M059J (cell line): Measurements from ENCODE around the gene EMC8. TPM values are rescaled to one million over a fixed set of nuclear protein-coding genes. Genes with fewer than 3 reads are reported as not detected.

Experiments used
- DNase-seq: peaks from one replicate; pipeline ENCODE4 v3.0.0-alpha.2; 2012; ENCODE audit warnings: low read depth
- total RNA-seq: library from RNA; depleted of rRNA; stranded (reverse); fragments of >200 nt; shearing (Covaris generic); gene quantifications from 2 replicates; pipeline ENCODE4 v1.2.3, GENCODE V29; 2014

EMC8 gene
- total RNA-seq, 1 experiment from 2014 or later, result 58.2 TPM

- no peak for DNase-seq
Measured at GRCh38 chr16:85784813-85785212, 14.5 kb downstream of the EMC8 start.

DNA sequence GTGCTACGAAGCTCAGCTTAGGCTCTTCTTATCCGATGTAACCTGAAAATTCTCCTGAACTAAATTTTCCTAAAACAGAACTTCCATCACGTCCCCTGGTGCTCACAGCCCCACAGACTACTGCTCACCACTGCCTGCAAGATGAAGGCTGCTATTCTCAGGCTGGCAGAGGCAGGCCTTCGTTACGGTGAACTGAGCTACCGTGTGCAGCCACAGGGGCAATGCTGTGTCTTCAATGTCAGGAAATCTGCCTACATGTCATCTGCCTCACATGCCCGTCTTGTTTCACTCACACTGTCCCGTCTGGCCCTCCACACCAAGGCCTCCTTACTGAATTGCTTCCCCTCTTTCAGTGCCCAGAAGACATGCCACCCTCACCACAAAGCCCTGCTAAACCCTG is 15.9 kb downstream of the EMC8 start:
- no peak for DNase-seq

DNA sequence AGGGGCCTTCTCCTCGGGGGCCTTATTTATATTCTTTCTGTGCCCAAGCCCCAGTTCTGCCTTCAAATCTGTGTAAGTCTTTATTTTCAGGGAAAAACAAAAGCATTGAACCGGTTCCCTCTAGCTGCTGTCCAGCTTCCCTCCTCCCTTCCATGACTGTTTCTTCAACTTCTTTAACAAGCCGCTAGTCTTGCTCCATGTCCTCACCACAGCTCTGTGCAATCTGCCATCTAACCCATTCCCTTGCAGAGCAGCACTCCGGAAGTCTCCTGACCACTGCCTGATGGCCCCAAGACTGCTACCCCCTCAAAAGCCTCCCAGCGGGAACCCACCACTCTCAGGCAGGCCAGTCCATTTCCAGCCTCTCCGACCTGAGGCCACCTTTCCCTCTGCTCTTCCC is 16.9 kb downstream of the EMC8 start:
- DNase-seq, result peak; percentile 32

- DNase-seq, result peak; percentile 66
Measured at GRCh38 chr16:85781695-85782370, 17.5 kb downstream of the EMC8 start.

DNA sequence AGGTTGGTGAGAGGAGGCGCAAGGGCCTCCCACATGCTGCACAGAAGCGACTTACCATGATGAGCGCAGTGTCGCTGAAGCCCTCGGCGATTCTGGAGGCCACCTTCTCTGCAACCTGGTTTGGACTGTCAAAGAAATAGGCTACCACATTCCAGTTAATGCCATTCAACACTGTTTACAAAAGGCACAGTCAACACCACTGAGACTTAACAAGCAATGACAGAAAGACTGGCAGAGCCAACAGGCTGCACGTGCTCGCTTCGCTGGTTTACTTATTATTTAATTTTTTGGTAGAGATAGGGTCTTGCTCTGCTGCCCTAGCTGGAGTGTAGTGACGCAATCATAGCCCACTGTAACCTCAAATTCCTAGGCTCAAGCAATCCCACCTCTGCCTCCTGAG is 18.2 kb downstream of the EMC8 start:
- DNase-seq, result no peak

DNA sequence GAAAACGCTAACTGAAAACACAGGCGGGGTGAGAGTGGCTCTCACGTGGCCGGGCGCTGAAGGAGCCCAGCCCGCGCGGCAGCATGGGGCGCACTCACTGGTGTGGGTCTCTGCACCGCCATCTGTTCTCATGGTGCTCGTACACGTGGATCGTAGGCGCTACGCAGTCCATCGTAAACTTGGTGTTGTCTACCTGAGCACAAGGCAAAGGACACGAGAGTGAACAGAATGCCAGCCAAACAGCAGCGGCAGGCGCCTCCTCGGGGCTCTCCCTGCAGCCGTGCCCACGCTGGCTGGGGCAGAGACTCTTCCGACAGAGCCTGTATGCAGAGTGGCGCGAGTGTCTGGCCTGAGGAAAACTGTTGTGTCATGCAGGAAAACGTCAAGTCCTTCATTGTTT is 19.1 kb downstream of the EMC8 start:
- no peak for DNase-seq

- DNase-seq, result no peak
Measured at GRCh38 chr16:85778873-85779272, 20.5 kb downstream of the EMC8 start.

- DNase-seq, result peak; percentile 94
Measured at GRCh38 chr16:85777583-85778310, 21.6 kb downstream of the EMC8 start.

GRCh38 chr16:85774811-85775210 is 24.5 kb downstream of the EMC8 start:
- no peak for DNase-seq

DNA sequence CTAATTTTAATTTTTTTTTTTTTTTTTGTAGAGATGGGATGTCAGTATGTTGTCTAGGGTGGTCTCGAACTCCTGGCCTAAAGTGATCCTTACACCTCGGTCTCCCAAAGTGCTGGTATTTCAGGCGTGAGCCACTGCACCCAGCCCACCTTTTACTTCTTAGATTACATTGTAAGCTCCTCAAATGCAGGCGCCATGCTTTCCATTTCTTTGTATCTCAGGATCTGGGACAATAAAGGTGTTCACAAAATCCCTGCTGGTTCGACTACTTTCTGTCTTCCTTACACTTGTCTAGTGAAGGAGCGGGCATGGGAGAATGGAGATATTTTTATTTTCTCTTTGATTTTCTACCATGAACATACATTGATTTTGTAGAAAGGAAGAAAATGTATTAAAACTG is 25.2 kb downstream of the EMC8 start:
- no peak for DNase-seq

DNA sequence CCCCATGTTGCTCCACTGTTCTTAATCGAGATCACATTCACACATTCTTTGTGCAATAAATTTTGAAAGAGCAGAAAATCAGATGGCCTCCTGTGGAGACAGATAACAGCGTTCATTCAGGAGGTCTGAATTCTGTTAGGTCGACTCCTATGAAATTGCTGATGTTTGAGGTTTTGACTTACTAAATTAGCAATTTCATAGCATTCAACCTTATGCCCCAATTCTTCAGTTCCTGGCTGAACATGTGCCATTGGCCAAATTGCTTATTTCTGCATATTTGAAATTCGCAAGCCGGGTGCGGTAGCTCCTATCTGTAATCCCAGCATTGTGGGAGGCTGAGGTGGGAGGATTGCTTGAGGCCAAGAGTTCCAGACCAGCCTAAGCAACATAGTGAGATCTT is 26.3 kb downstream of the EMC8 start:
- no peak for DNase-seq

DNA sequence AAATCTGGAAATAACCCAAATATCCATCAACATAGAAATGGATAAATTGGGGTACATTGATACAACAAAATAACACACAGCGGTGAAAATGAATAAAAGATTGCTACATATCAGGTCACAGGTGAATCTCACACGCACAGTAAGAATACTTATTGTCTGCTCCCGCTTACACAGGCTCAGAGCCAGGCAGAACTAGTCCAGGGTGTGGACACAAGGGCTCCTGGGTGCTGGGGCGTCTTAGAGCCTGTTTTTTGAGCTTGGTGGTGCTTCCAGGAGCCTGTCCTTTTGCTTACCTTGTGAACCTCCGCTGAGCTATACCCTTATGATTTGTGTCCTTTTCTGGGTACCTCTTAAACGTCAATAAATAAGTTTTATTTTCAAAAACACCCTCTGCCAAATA is 28.6 kb downstream of the EMC8 start:
- DNase-seq, result no peak

DNA sequence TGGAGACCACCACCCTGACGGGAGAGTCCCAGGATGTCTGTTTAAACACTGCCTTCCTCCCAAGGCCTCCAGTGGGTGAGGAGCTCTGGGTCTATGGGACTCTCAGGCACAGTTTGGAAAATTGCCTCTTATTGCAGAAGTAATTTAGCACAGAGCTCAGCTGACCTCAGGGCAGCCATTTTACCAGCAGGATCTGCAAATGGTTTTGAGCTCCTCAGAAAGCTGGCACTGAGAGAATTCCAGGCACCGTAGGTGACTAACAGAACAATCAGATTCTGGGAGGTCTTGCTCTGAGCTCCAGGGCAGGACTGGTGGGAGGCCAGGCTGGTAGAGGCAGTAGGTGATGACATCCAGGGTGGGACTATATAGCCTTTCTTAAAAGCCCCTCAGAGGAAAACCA is 31.1 kb downstream of the EMC8 start:
- no peak for DNase-seq

DNA sequence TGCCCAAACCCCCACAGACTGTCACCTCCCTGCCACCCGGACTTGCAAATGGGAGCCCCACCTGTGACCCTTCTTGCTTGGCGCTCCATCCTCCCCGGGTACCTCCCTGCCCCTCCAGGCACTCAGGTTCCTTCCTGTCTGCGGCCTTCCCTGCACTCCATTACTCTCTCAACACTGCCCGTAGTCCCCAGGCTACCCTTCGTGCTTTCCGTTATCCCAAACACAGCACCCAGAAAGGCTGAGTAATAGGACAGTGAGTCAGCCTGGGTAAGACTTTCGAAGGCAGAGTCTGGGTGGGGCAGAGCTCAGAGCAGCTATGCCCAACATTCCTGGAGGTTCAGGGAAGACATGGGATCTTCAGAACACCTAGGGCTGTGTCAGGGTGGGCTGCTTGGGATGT is 31.8 kb downstream of the EMC8 start:
- DNase-seq, result peak; percentile 95

DNA sequence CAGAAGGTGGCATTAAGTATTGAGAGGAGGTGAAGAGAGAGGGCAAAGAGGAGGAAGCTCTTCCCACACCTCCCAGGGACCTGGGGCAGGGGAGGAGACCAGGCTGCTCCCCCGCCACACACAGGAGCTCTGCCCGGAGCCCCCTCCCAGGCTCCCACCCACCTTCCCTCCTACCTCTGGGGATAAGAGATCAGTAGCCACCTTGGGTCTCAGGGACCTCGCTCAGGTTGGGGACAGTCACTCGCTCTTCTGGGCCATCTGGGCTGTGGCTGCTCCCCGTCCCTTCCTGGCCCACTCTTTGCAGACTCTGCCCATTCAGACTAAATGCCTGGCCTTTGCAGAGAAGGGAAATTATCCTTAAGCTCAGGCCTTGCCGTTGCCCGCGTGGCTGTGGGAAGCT is 33.6 kb downstream of the EMC8 start:
- DNase-seq, result no peak

GRCh38 chr16:85765211-85765610 is 34.1 kb downstream of the EMC8 start:
- DNase-seq, result no peak

- DNase-seq, result no peak
Measured at GRCh38 chr16:85763616-85764015, 35.7 kb downstream of the EMC8 start.

- DNase-seq, result no peak
Measured at GRCh38 chr16:85762970-85763369, 36.4 kb downstream of the EMC8 start.

GRCh38 chr16:85761861-85762260 is 37.5 kb downstream of the EMC8 start:
- no peak for DNase-seq

GRCh38 chr16:85759631-85760419 is 39.5 kb downstream of the EMC8 start:
- no peak for DNase-seq

DNA sequence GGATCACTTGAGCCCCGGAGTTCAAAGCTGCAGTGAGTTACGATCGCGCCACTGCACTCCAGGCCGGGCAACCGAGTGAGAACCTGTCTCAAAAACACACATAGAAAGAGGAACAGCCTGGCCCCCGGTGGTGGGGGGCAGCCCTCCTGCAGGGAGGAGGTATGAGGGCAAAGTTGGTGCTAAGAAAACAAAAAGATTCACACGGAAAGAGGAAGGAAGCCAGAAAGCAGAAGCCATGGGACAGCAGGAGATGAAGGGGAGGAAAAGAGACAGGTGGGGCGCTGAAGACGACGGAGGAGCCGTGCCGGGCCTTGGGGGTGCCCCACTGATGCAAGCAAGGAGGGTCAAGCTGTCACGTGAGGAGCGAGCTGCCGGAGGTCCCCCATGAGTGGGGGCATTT is 40.2 kb downstream of the EMC8 start:
- no peak for DNase-seq

- DNase-seq, result peak; percentile 84
Measured at GRCh38 chr16:85757341-85757822, 42.0 kb downstream of the EMC8 start.
